GM19099 (cell line): ENCODE data around the gene TANC1.

Source experiments
- POLR2A ChIP-seq: IDR thresholded peaks from 3 replicates; pipeline ENCODE4 v1.6.1; 2011; ENCODE audit warnings: low read depth; ENCODE audit not compliant: insufficient read length; ENCODE audit errors: extremely low read depth

TANC1 gene

GRCh38 chr2:159051133-159051532 lies 82.7 kb downstream of the TANC1 start:
- TF ChIP-seq POLR2A, result no peak

- no peak for TF ChIP-seq POLR2A
Measured at GRCh38 chr2:159051661-159052060, 83.2 kb downstream of the TANC1 start.

- TF ChIP-seq POLR2A, result no peak
Measured at GRCh38 chr2:159052157-159052601, 83.7 kb downstream of the TANC1 start.

GRCh38 chr2:159053161-159054031 lies 85.0 kb downstream of the TANC1 start:
- no peak for TF ChIP-seq POLR2A

- no peak for TF ChIP-seq POLR2A
Measured at GRCh38 chr2:159054032-159054334, 85.5 kb downstream of the TANC1 start.

- TF ChIP-seq POLR2A, result no peak
Measured at GRCh38 chr2:159054985-159055384, 86.5 kb downstream of the TANC1 start.

- no peak for TF ChIP-seq POLR2A
Measured at GRCh38 chr2:159060518-159060917, 92.1 kb downstream of the TANC1 start.

GRCh38 chr2:159063677-159064076 lies 95.2 kb downstream of the TANC1 start:
- no peak for TF ChIP-seq POLR2A

- TF ChIP-seq POLR2A, result no peak
Measured at GRCh38 chr2:159064446-159065301, 96.2 kb downstream of the TANC1 start.

- TF ChIP-seq POLR2A, result no peak
Measured at GRCh38 chr2:159065313-159065712, 96.9 kb downstream of the TANC1 start.

GRCh38 chr2:159065891-159066290 lies 97.5 kb downstream of the TANC1 start:
- no peak for TF ChIP-seq POLR2A

GRCh38 chr2:159066541-159067156 lies 98.2 kb downstream of the TANC1 start:
- no peak for TF ChIP-seq POLR2A

- no peak for TF ChIP-seq POLR2A
Measured at GRCh38 chr2:159067971-159068370, 99.5 kb downstream of the TANC1 start.

- TF ChIP-seq POLR2A, result no peak
Measured at GRCh38 chr2:159069229-159069628, 100.8 kb downstream of the TANC1 start.

GRCh38 chr2:159070235-159070634 lies 101.8 kb downstream of the TANC1 start:
- no peak for TF ChIP-seq POLR2A
